H1 (cell line): ENCODE data around the gene SNTG2. TPM values are rescaled to one million over a fixed set of nuclear protein-coding genes. Genes with fewer than 3 reads are reported as not detected.

Experiments
- BACH1 ChIP-seq: IDR thresholded peaks from 2 replicates; pipeline ENCODE4 v1.6.1; 2012; ENCODE audit warnings: low read length, improper control_type of control experiment
- E2F6 ChIP-seq: IDR thresholded peaks from 2 replicates; pipeline ENCODE4 v1.6.1; 2012; ENCODE audit warnings: inconsistent platforms
- POLR2AphosphoS5 ChIP-seq: IDR thresholded peaks from 2 replicates; pipeline ENCODE4 v1.6.1; 2011; ENCODE audit warnings: low read depth, low read length
- POU5F1 ChIP-seq: IDR thresholded peaks from 2 replicates; pipeline ENCODE4 v1.6.1; 2011; ENCODE audit warnings: low read depth, mild to moderate bottlenecking, low read length, moderate library complexity
- SRF ChIP-seq: IDR thresholded peaks from 2 replicates; pipeline ENCODE4 v1.6.1; 2011; ENCODE audit warnings: mild to moderate bottlenecking, low read depth, low read length, moderate library complexity
- polyA plus RNA-seq, 7 experiments: library from polyadenylated mRNA; depleted of rRNA in 3 of 7; stranded (reverse) in 5 of 7; unstranded in 2 of 7; fragments of >200 nt in 5 of 7; fragments of 200-250 nt in 2 of 7; gene quantifications; 1 replicate in 5 of 7; 2 replicates in 1 of 7; 4 replicates in 1 of 7; pipeline versions ENCODE4 v1.2.1 to v1.2.3, GENCODE V29; 2011 to 2013; ENCODE audit warnings: missing spikeins in 2 of 7, mixed read lengths in 2 of 7
- total RNA-seq: library from RNA; stranded (reverse); fragmentation: NEBNext Ultra II Directional; extraction: Animal tissue kit (Norgen Biotek cat#: 25700); gene quantifications from 2 replicates; pipeline ENCODE4 v1.2.1, GENCODE V29; 2021

Gene SNTG2
- total and polyA plus RNA-seq, 2 of the 8 experiments (the other 6 are each of a cell fraction or from before 2014, with no cell fraction given) = 6.6 to 18.1 TPM

DNA sequence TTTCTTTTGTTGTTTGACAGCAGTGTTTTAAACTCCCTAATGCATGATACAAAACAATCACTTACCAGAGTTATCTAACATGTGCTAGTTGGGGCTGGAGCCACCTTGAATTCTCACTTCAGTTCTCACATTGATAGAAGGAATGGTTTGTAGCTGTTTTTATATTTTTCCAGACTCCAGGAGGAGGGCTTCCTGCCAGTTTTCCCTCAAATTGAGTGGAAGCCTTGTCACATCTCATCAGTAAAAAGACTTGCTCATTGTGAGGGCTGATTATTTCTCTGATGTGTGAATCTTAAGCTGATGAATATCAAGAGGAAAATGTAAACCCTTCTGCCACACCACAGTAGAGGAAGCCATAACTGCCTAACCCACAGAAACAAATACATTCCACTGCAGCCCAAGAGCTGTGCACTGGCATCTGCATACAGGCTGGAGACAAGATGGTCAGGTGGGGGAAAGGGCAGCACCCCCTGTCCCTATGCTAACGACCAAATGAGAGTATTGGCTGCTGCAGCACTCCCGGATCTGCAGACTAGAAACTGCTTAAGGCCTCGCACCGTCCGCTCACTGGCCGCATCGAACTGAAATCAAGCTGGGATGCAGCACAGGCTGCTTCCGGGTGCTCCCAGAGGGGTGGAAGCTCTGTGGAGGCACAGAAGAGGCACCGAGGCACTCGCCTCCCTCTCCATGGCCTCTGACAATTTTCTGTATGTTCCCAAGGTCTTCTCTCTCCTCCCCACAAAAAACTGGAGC is 388.9 kb downstream of the SNTG2 start (continued):
- no peak for TF ChIP-seq E2F6
- no peak for TF ChIP-seq POU5F1
- no peak for TF ChIP-seq SRF
- TF ChIP-seq BACH1 = no peak
- TF ChIP-seq POLR2AphosphoS5 = no peak
- TF ChIP-seq, all 59 proteins: peak for 0
